Mesenchymal stem cell (in vitro differentiated cells and primary cell): Measurements from ENCODE around the gene SPATA9.
"Not testable (repeated sequence)": the region's sequence is repeated elsewhere in the genome, so short reads cannot be mapped to it uniquely, and the experiment has no call there.

ENCODE experiments used
- DNase-seq: peaks from one replicate; pipeline ENCODE4 v3.0.0-alpha.2; 2013
- H2AFZ ChIP-seq: one replicate; pipeline ENCODE4 v1.6.1; 2013; ENCODE audit warnings: low read depth, mild to moderate bottlenecking, control low read depth, inconsistent platforms, low read length, moderate library complexity
- H2AK5ac ChIP-seq: 2 replicates; pipeline ENCODE4 v1.6.1; 2013; ENCODE audit warnings: low read length, moderate library complexity, mild to moderate bottlenecking, inconsistent platforms; ENCODE audit not compliant: severe bottlenecking
- H2BK120ac ChIP-seq: one replicate; pipeline ENCODE4 v1.6.1; 2013; ENCODE audit warnings: low read depth, mild to moderate bottlenecking, inconsistent platforms, low read length, moderate library complexity
- H2BK12ac ChIP-seq, 2 experiments: one replicate each; pipeline ENCODE4 v1.6.1; 2013; ENCODE audit warnings: inconsistent platforms in 2 of 2, low read length in 2 of 2, mild to moderate bottlenecking in 2 of 2, moderate library complexity in 2 of 2, control low read depth in 1 of 2
- H2BK15ac ChIP-seq: one replicate; pipeline ENCODE4 v1.6.1; 2013; ENCODE audit warnings: mild to moderate bottlenecking, low read depth, inconsistent platforms; ENCODE audit not compliant: poor library complexity, severe bottlenecking
- H2BK5ac ChIP-seq: 2 replicates; pipeline ENCODE4 v1.6.1; 2013; ENCODE audit warnings: low read depth, mild to moderate bottlenecking, low read length, control low read depth, inconsistent platforms; ENCODE audit not compliant: poor library complexity, severe bottlenecking
- H3K14ac ChIP-seq, 2 experiments: one replicate each; pipeline ENCODE4 v1.6.1; 2013; ENCODE audit warnings: inconsistent platforms in 2 of 2, low read length in 2 of 2, control low read depth in 1 of 2, mild to moderate bottlenecking in 1 of 2, moderate library complexity in 1 of 2
- H3K18ac ChIP-seq, 2 experiments: one replicate each; pipeline ENCODE4 v1.6.1; 2013; ENCODE audit warnings: inconsistent platforms in 2 of 2, low read length in 2 of 2, control low read depth in 1 of 2, low read depth in 1 of 2, mild to moderate bottlenecking in 1 of 2
- H3K23ac ChIP-seq, 2 experiments: one replicate each; pipeline ENCODE4 v1.6.1; 2013; ENCODE audit warnings: inconsistent platforms in 2 of 2, low read length in 2 of 2, mild to moderate bottlenecking in 2 of 2, moderate library complexity in 2 of 2, control low read depth in 1 of 2
- H3K27ac ChIP-seq: 2 replicates; pipeline ENCODE4 v1.5.1; 2013; ENCODE audit warnings: mild to moderate bottlenecking, moderate library complexity, low read length, control low read depth, inconsistent platforms; ENCODE audit not compliant: poor library complexity, severe bottlenecking
- H3K27me3 ChIP-seq, 2 experiments: 2 replicates each; pipeline versions ENCODE4 v1.6.1 to v1.7.0; 2013; ENCODE audit warnings: low read length in 2 of 2, mild to moderate bottlenecking in 2 of 2, moderate library complexity in 2 of 2, control low read depth in 1 of 2, inconsistent platforms in 1 of 2; ENCODE audit not compliant: control insufficient read depth in 1 of 2, insufficient read depth in 1 of 2
- H3K36me3 ChIP-seq, 2 experiments: 2 replicates each; pipeline versions ENCODE4 v1.6.1 to v1.7.0; 2013; ENCODE audit warnings: low read length in 2 of 2, control low read depth in 1 of 2, inconsistent platforms in 1 of 2, low read depth in 1 of 2, mild to moderate bottlenecking in 1 of 2; ENCODE audit not compliant: insufficient read depth in 2 of 2, control insufficient read depth in 1 of 2
- H3K4ac ChIP-seq, 2 experiments: one replicate each; pipeline ENCODE4 v1.6.1; 2013; ENCODE audit warnings: inconsistent platforms in 2 of 2, low read length in 2 of 2, mild to moderate bottlenecking in 2 of 2, moderate library complexity in 2 of 2, control low read depth in 1 of 2, low read depth in 1 of 2
- H3K4me1 ChIP-seq: 2 replicates; pipeline ENCODE4 v1.6.1; 2013; ENCODE audit warnings: low read depth, low read length, control low read depth; ENCODE audit not compliant: control insufficient read depth, insufficient read depth
- H3K4me2 ChIP-seq: 2 replicates; pipeline ENCODE4 v1.6.1; 2013; ENCODE audit warnings: low read length, mild to moderate bottlenecking, inconsistent platforms; ENCODE audit not compliant: poor library complexity, severe bottlenecking
- H3K4me3 ChIP-seq, 2 experiments: 2 replicates each; pipeline versions ENCODE4 v1.5.1 to v1.7.0; 2013; ENCODE audit warnings: low read length in 2 of 2, mild to moderate bottlenecking in 2 of 2, control low read depth in 1 of 2, low read depth in 1 of 2; ENCODE audit not compliant: insufficient read depth in 1 of 2
- H3K79me1 ChIP-seq: replicated peaks from 2 replicates; pipeline ENCODE4 v1.6.1; 2013; ENCODE audit warnings: mild to moderate bottlenecking, control low read depth, low read length, inconsistent platforms; ENCODE audit not compliant: poor library complexity, severe bottlenecking
- H3K9ac ChIP-seq: 2 replicates; pipeline ENCODE4 v1.7.0; 2013; ENCODE audit warnings: mild to moderate bottlenecking, low read length, moderate library complexity
- H3K9me3 ChIP-seq: 2 replicates; pipeline ENCODE4 v1.7.0; 2013; ENCODE audit warnings: mild to moderate bottlenecking, low read length; ENCODE audit not compliant: control insufficient read depth
- H4K8ac ChIP-seq: one replicate; pipeline ENCODE4 v1.6.1; 2013; ENCODE audit warnings: inconsistent platforms, mild to moderate bottlenecking, low read length, moderate library complexity
- H4K91ac ChIP-seq: one replicate; pipeline ENCODE4 v1.6.1; 2013; ENCODE audit warnings: mild to moderate bottlenecking, low read length, inconsistent platforms
- WGBS: methylation state at CpG from one replicate; pipeline ENCODE4 v1.1.7; 2013; ENCODE audit warnings: mixed read lengths; 5-methylcytosine and 5-hydroxymethylcytosine counted together

The SPATA9 gene

GRCh38 chr5:95647886-95648860 is 34.6 kb downstream of the SPATA9 start:
- no peaks in the 10 kb centered on the region for H3K79me1 ChIP-seq
- H3K9ac ChIP-seq = peak overlapping the region; percentile 94
- H4K91ac ChIP-seq = no peak overlapping the region
- no peak overlapping the region for H3K4ac ChIP-seq
- H3K23ac ChIP-seq = no peak overlapping the region
- no peak overlapping the region for H2BK15ac ChIP-seq
- H3K18ac ChIP-seq = no peak overlapping the region
- H3K27me3 ChIP-seq = no peaks in the 10 kb centered on the region
- H2AFZ ChIP-seq = no peak overlapping the region
- DNase-seq = peak; percentile 28
- no peak overlapping the region for H3K4me2 ChIP-seq
- H2AK5ac ChIP-seq = no peak overlapping the region
- no peaks in the 10 kb centered on the region for H3K9me3 ChIP-seq
- no peak overlapping the region for H2BK5ac ChIP-seq
- H3K14ac ChIP-seq = no peak overlapping the region
- no peak overlapping the region for H2BK12ac ChIP-seq
- WGBS = 97% methylated on average over 8 of the region's 12 CpGs
- H3K36me3 ChIP-seq = peaks cover 0 to 3% of the 10 kb centered on the region in 2 experiments
- no peak overlapping the region for H2BK120ac ChIP-seq
- H3K4me1 ChIP-seq = peaks cover 2% of the 10 kb centered on the region
- no peak overlapping the region for H3K27ac ChIP-seq
- H3K4me3 ChIP-seq = no peak overlapping the region
- no peak overlapping the region for H4K8ac ChIP-seq

- 9% methylated on average over 60 of the region's 60 CpGs for WGBS
- H2AK5ac ChIP-seq = no peak within 1 kb of the TSS
- no peak within 1 kb of the TSS for H3K23ac ChIP-seq
These were observed 36.0 kb downstream of the SPATA9 start, which contains the start of gene RFESD for GRCh38 chr5:95646569-95647431. Gene RFESD, plus strand, starts transcription at chr5:95646777. Its CDS starts 5,495 bp downstream, at chr5:95652272.

GRCh38 chr5:95646226-95646568 is 36.6 kb downstream of the SPATA9 start:
- H2AFZ ChIP-seq, H3K4me1 ChIP-seq, H3K9me3 ChIP-seq, H2BK120ac ChIP-seq, H4K91ac ChIP-seq, H4K8ac ChIP-seq, H3K27me3 ChIP-seq, H3K23ac ChIP-seq, H3K14ac ChIP-seq, H3K36me3 ChIP-seq, H2BK15ac ChIP-seq, H2BK12ac ChIP-seq, DNase-seq, H2AK5ac ChIP-seq, H2BK5ac ChIP-seq, H3K27ac ChIP-seq, H3K18ac ChIP-seq, H3K79me1 ChIP-seq, H3K4ac ChIP-seq: not testable (repeated sequence)
- WGBS = 93% methylated on average over 13 of the region's 17 CpGs
- peak overlapping the region; percentile 94 for H3K9ac ChIP-seq
- peak overlapping the region; percentile 1 for H3K4me2 ChIP-seq
- H3K4me3 ChIP-seq = peak overlapping the region in 1 of 2 experiments; percentile 85

More at GRCh38 chr5:95646569-95647431, 36.0 kb downstream of the SPATA9 start, which contains the start of gene RFESD:
- DNase-seq = peak; percentile 96
- H3K4me1 ChIP-seq = peaks cover 2% of the 10 kb centered on the region
- no peaks in the 10 kb centered on the region for H3K9me3 ChIP-seq
- H3K14ac ChIP-seq = no peak within 1 kb of the TSS
- H2BK120ac ChIP-seq = peak within 1 kb of the TSS; percentile 27
- H3K79me1 ChIP-seq = no peaks in the 10 kb centered on the region
- H3K27ac ChIP-seq = peak within 1 kb of the TSS; percentile 83
- peak within 1 kb of the TSS; percentile 25 for H4K91ac ChIP-seq
- peak within 1 kb of the TSS; percentile 81 for H3K4me2 ChIP-seq
- peak within 1 kb of the TSS; percentile 63 for H2BK15ac ChIP-seq
- H3K4ac ChIP-seq = peak within 1 kb of the TSS in 1 of 2 experiments; percentile 88
- peak within 1 kb of the TSS; percentile 94 for H3K9ac ChIP-seq
- no peak within 1 kb of the TSS for H2AFZ ChIP-seq
- H3K4me3 ChIP-seq = peak within 1 kb of the TSS; percentile 51 to 85
- H3K27me3 ChIP-seq = no peaks in the 10 kb centered on the region
- no peaks in the 10 kb centered on the region for H3K36me3 ChIP-seq
- H2BK5ac ChIP-seq = no peak within 1 kb of the TSS
- H4K8ac ChIP-seq = peak within 1 kb of the TSS; percentile 95
- H3K18ac ChIP-seq = peak within 1 kb of the TSS; percentile 55 to 64
- peak within 1 kb of the TSS; percentile 15 to 38 for H2BK12ac ChIP-seq
